ENCODE measurements around the gene RAD51AP2.

RAD51AP2 gene

DNA sequence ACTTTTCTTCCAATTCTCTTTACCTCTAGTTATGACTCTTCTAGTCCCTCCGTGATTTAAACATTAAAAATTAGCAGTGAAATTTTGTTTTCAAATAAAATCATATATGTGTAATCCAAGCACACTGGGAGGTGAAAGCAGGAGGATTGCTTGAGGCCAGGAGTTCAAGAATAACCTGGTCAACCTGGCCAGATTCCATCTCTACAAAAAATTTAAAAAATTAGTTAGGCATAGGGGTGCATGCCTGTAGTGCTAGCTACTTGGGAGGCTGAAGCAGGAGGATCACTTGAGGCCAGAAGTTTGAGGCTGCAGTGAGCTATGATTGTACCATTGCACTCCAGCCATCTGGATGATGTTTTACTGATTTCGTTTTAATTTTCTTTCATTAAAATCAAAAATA is 15.3 kb upstream of the RAD51AP2 start:
- no peak overlapping the region for H3K27ac ChIP-seq
- TF ChIP-seq CTCF (conservative IDR thresholded peaks at IDR 0.05) = no peak

GRCh38 chr2:17529771-17530170 is 11.5 kb upstream of the RAD51AP2 start:
- H3K27ac ChIP-seq = no peak overlapping the region
- TF ChIP-seq CTCF (conservative IDR thresholded peaks at IDR 0.05) = no peak

DNA sequence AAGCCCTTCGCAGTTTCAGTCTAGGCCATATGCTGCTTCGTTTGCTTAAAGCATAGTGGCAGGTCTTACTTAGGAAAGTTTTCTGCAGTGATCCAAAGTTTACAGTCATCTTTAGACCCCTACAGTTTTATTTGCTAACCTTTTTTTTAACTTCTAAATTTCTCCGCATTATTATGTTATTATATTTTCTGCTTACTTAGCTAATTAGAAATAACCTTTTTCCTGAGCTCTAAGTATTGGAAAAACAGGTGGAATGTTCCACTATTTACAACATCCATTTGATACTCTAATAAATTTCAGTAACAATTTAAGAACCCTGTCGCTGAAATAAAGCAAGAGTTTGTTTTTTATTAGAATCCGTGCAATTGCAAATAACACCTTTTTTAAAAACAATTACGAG is 4.1 kb upstream of the RAD51AP2 start:
- no peak overlapping the region for H3K27ac ChIP-seq
- TF ChIP-seq CTCF (conservative IDR thresholded peaks at IDR 0.05) = no peak

GRCh38 chr2:17521621-17522020 is 3.4 kb upstream of the RAD51AP2 start:
- TF ChIP-seq CTCF (conservative IDR thresholded peaks at IDR 0.05) = no peak
- H3K27ac ChIP-seq = no peak overlapping the region

DNA sequence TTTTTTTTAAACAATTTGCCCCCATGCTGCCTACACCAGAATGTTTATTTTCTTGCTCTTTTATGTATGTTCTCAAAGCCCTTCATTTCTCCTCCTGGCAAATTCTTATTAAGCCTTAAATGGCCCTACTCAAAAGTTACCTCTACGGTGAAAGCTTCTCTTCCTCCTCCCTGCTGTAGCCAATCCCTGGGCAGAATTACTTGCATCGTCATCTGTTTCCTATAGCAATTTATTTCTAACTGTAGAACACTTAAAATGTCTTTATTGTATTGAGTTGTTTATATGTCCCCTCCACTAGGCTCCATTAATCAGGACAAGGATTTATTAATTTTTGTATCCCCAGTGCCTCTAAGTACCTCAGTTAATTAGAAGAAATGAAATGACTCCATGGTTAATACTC is 2.5 kb upstream of the RAD51AP2 start:
- H3K27ac ChIP-seq = no peak overlapping the region
- TF ChIP-seq CTCF (conservative IDR thresholded peaks at IDR 0.05) = no peak

GRCh38 chr2:17519486-17519885 is 1.2 kb upstream of the RAD51AP2 start:
- no peak for TF ChIP-seq CTCF (conservative IDR thresholded peaks at IDR 0.05)

GRCh38 chr2:17517481-17518211 is 594 bp downstream of the RAD51AP2 start:
- H3K27ac ChIP-seq = no peak overlapping the region
- TF ChIP-seq CTCF (conservative IDR thresholded peaks at IDR 0.05) = no peak

More at GRCh38 chr2:17519486-17519885, 1.2 kb upstream of the RAD51AP2 start:
- H3K27ac ChIP-seq = no peak overlapping the region
